Kidney (tissue), 14 donors: ENCODE data around the gene PPARA. TPM values are rescaled to one million over a fixed set of nuclear protein-coding genes. Genes with fewer than 3 reads are reported as not detected.

Experiments used
- DNase-seq, 5 donors: peaks; one replicate each; pipeline ENCODE4 v3.0.0-alpha.2; 2013 to 2020
- FAIRE-seq: peaks from 2 replicates; lab custom pipeline; 2012; peaks lifted over from hg19 to GRCh38; lab: Jason Lieb, UNC
- H3K27ac ChIP-seq, 2 donors: one replicate each; pipeline ENCODE4 v1.7.0; 2013; ENCODE audit warnings: low read depth in 2 of 2, low read length in 2 of 2, inconsistent platforms in 1 of 2
- H3K27me3 ChIP-seq: one replicate; pipeline ENCODE4 v1.7.1; 2013; ENCODE audit warnings: low read length, inconsistent platforms; ENCODE audit not compliant: control insufficient read depth, insufficient read depth
- H3K36me3 ChIP-seq, 3 donors: one replicate each; pipeline versions ENCODE4 v1.7.0 to v1.7.1; 2013; ENCODE audit warnings: low read length in 3 of 3, control low read depth in 1 of 3, inconsistent platforms in 1 of 3; ENCODE audit not compliant: insufficient read depth in 3 of 3, control insufficient read depth in 2 of 3
- H3K4me1 ChIP-seq, 3 donors: one replicate each; pipeline versions ENCODE4 v1.7.0 to v1.7.1; 2013; ENCODE audit warnings: low read length in 3 of 3, inconsistent platforms in 1 of 3, low read depth in 1 of 3; ENCODE audit not compliant: control insufficient read depth in 2 of 3, insufficient read depth in 2 of 3
- H3K4me3 ChIP-seq, 3 donors: one replicate each; pipeline versions ENCODE4 v1.7.0 to v1.8.1; 2013; ENCODE audit warnings: low read length in 3 of 3, control low read depth in 1 of 3, inconsistent platforms in 1 of 3
- H3K9ac ChIP-seq, 3 donors: one replicate each; pipeline versions ENCODE4 v1.7.0 to v1.7.1; 2013; ENCODE audit warnings: low read length in 3 of 3, control low read depth in 1 of 3, inconsistent platforms in 1 of 3
- H3K9me3 ChIP-seq, 3 donors: one replicate each; pipeline versions ENCODE4 v1.7.0 to v1.7.1; 2013; ENCODE audit warnings: low read length in 3 of 3, control low read depth in 1 of 3, inconsistent platforms in 1 of 3; ENCODE audit not compliant: control insufficient read depth in 2 of 3, insufficient read depth in 1 of 3
- intact Hi-C: fragments of 100-400 bp; cut with DNase I; formaldehyde crosslinking; loops from one replicate; pipeline ENCODE4 v1.11.1; 2022
- polyA plus RNA-seq: library from polyadenylated mRNA; stranded (reverse); fragments of 350-450 nt; fragmentation: Illumina TruSeq; extraction: RNeasy Lipid Tissue Mini Kit (QIAGEN cat#74804); gene quantifications from one replicate; pipeline ENCODE4 v1.2.3, GENCODE V29; 2014; ENCODE audit warnings: low read depth, low replicate concordance; ENCODE audit not compliant: insufficient read depth
- total RNA-seq: library from RNA; stranded (reverse); fragmentation: NEBNext Ultra II Directional; extraction: Animal tissue kit (Norgen Biotek cat#: 25700); gene quantifications from one replicate; pipeline ENCODE4 v1.2.1, GENCODE V29; 2021
- TF ChIP-seq, protein P1 (sequence below): IDR thresholded peaks from 3 replicates; pipeline ENCODE4 v1.5.1; 2012; ENCODE audit warnings: mild to moderate bottlenecking, moderate library complexity, borderline replicate concordance; ENCODE audit not compliant: insufficient read depth; ENCODE audit errors: extremely low read depth
- donor health status: control.
- donor health status: control.
- donor health status: control.
- donor health status: control.
- donor health status: control.
- donor health status: DM: yes; HTN: yes; CAD: no.
- donor health status: Normal renal cell carcinoma (clear cell type).

The PPARA gene
- total and polyA plus RNA-seq, 2 donors from 2014 or later = 15.8 to 36.8 TPM

DNA sequence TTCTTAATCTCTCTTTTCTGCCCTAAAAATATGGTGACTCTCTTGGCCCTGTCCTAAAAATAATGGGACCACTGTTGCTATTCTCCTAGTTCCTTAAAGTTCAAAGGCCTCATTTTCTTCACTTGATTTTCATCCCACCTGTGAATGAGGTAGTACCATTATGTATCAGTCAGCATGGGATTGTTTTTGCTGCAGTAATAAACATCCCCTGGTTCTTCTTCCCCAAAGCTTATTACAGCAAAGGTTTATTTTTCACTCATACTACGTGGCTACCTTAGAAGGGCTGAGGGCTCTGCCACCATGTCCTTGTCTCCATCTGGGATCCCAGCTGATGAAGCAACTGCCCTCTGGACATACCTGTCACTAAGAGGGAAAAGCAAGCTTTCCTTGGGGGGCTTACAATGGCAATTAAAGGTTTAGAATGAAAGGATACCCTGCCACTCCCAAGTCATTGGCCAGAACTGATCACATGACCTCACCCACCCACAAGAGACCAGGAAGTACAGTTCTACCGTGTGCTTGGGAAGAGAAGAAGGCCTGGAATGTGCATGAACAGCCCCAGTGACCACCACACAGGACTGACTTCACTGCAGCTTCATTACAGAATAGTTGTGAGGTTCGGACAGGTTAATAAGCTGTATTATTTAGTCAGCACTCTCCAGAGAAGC, 125.3 kb downstream of the PPARA start:
- Histone ChIP-seq H3K36me3 (peaks cover 5 to 83% (median 60%) of the 10 kb centered on the region in 3 donors), H3K4me3 (no peak overlapping the region), H3K27me3 (no peaks in the 10 kb centered on the region), H3K9me3 (no peaks in the 10 kb centered on the region), H3K4me1 (peaks cover 0 to 5% (median 0%) of the 10 kb centered on the region in 3 donors), H3K9ac (no peak overlapping the region), H3K27ac (no peak overlapping the region)
- TF ChIP-seq, protein P1, sequence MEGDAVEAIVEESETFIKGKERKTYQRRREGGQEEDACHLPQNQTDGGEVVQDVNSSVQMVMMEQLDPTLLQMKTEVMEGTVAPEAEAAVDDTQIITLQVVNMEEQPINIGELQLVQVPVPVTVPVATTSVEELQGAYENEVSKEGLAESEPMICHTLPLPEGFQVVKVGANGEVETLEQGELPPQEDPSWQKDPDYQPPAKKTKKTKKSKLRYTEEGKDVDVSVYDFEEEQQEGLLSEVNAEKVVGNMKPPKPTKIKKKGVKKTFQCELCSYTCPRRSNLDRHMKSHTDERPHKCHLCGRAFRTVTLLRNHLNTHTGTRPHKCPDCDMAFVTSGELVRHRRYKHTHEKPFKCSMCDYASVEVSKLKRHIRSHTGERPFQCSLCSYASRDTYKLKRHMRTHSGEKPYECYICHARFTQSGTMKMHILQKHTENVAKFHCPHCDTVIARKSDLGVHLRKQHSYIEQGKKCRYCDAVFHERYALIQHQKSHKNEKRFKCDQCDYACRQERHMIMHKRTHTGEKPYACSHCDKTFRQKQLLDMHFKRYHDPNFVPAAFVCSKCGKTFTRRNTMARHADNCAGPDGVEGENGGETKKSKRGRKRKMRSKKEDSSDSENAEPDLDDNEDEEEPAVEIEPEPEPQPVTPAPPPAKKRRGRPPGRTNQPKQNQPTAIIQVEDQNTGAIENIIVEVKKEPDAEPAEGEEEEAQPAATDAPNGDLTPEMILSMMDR = no peak
- DNase-seq (no peak), FAIRE-seq (no peak)
- intact Hi-C loops = no loop called here

DNA sequence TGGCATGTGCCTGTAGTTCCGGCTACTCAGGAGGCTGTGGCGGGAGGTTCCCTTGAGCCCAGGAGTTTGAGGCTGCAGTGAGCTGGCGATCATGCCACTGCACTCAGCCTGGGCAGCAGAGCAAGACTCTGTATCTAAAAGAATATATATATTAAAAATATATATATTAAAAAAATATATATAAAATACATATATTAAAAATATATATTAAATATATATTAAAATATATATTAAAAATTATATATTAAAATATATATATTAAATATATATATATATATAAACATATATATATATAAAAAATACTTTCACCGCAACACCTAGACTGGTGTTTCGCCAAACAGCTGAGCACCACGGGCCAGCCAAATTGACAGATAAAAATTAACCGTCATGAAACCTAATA, 126.2 kb downstream of the PPARA start:
- FAIRE-seq (no peak), DNase-seq (no peak)
- Histone ChIP-seq H3K27ac (no peak overlapping the region), H3K9ac (no peak overlapping the region), H3K9me3 (no peaks in the 10 kb centered on the region), H3K27me3 (no peaks in the 10 kb centered on the region), H3K36me3 (peaks cover 5 to 91% (median 66%) of the 10 kb centered on the region in 3 donors), H3K4me1 (peaks cover 0 to 5% (median 0%) of the 10 kb centered on the region in 3 donors), H3K4me3 (no peak overlapping the region)
- intact Hi-C loops = no loop called here
- TF ChIP-seq, protein P1 = no peak

DNA sequence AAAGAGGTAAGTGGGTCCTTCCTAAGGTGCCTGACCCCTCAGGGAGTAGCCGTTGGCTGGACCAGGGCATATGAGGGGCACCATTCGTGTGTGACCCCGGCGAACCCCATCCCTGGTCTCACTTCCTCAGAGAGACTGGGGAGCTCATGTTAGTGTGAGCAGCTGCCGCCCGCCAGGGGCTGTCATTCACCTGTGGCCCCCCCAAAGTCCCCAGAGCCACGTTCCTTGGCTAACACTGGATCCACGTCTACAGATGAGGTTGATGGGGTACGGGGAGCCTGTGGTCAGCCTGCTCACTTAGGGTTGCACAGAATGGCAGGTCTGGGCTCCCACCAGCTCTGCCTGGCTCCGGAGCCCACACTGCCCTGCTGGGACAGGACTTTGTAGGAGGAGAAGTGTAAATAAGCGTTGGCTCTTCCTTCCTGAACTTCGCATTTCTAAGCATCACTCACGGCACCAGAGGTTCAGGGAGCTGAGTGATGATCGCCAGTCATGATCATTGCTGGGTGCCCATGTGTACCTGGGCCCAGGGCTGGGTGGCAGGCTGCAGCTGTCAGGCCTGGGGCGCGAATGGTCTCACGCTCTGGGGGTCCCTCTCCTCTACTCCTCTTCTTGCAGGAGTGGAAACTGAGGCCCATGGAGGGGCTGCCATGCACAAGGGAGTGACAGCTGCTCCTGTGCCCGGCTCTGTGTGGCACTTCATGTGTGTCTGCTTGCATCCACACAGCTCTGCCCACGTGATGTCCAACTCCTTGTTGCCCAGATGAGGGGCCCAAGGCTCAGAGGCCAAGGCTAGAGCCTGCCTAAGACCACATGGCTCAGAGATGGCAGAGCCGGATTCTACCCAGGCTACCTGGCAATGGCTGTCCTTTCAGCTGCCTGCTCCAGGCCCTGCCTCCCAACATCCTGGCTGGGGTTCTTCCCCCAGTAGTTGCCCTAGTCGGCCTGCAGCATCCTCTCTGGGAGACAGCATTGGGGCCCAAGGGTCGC, 128.6 kb downstream of the PPARA start:
- peaks cover 0 to 3% (median 0%) of the 10 kb centered on the region in 3 donors for H3K4me1 ChIP-seq
- intact Hi-C loops = no loop called here
- H3K9me3 ChIP-seq = no peaks in the 10 kb centered on the region
- H3K27ac ChIP-seq = no peak overlapping the region
- TF ChIP-seq, protein P1 = no peak
- no peak overlapping the region for H3K4me3 ChIP-seq
- no peak overlapping the region for H3K9ac ChIP-seq
- FAIRE-seq (no peak), DNase-seq (no peak)
- peaks cover 6 to 84% (median 64%) of the 10 kb centered on the region in 3 donors for H3K36me3 ChIP-seq
- H3K27me3 ChIP-seq = no peaks in the 10 kb centered on the region
